ENCODE data around the gene SLC51B. TPM values are rescaled to one million over a fixed set of nuclear protein-coding genes. Genes with fewer than 3 reads are reported as not detected.

The SLC51B gene
- total RNA-seq, 1 experiment from 2014 or later: not detected

DNA sequence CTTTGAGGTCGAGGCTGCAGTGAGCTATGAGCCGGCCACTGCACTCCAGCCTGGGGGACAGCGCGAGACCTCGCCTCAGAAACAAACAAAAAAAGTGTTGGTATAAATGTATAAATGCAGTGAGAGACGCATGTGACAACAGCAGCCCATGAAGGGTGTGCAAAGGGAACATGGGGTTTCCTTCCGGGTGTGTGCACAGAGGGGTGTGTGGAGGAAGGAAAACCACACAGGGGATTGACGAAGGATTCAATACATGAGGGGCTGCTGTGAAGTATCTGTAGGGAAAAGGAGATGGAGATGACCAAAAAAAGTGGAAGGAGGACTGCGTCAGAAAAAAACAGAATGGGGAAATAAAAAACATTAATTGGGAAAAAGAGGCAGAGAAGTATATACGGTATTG lies 16.8 kb upstream of the SLC51B start (continued):
- TF ChIP-seq EGR1 (IDR thresholded peaks at IDR 0.05; ENCODE audit: low read depth) (no peak), SRF (IDR thresholded peaks at IDR 0.05; ENCODE audit: low read depth) (no peak), ZFX (IDR thresholded peaks at IDR 0.05) (no peak), CBX3 (IDR thresholded peaks at IDR 0.05; ENCODE audit: low read depth) (no peak), ZNF274 (IDR thresholded peaks at IDR 0.05; ENCODE audit: low read depth, low read length) (no peak), FOSL1 (IDR thresholded peaks at IDR 0.05; ENCODE audit: low read depth) (no peak), EZH2 (IDR thresholded peaks at IDR 0.05) (no peak)
- TF ChIP-seq, protein P1, sequence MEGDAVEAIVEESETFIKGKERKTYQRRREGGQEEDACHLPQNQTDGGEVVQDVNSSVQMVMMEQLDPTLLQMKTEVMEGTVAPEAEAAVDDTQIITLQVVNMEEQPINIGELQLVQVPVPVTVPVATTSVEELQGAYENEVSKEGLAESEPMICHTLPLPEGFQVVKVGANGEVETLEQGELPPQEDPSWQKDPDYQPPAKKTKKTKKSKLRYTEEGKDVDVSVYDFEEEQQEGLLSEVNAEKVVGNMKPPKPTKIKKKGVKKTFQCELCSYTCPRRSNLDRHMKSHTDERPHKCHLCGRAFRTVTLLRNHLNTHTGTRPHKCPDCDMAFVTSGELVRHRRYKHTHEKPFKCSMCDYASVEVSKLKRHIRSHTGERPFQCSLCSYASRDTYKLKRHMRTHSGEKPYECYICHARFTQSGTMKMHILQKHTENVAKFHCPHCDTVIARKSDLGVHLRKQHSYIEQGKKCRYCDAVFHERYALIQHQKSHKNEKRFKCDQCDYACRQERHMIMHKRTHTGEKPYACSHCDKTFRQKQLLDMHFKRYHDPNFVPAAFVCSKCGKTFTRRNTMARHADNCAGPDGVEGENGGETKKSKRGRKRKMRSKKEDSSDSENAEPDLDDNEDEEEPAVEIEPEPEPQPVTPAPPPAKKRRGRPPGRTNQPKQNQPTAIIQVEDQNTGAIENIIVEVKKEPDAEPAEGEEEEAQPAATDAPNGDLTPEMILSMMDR (IDR thresholded peaks at IDR 0.05 in 2 of 3, conservative IDR thresholded peaks at IDR 0.05 in 1 of 3; ENCODE audit: borderline replicate concordance in 1 of 3, insufficient read depth in 1 of 3, low read depth in 2 of 3, low read length in 2 of 3): no peak

DNA sequence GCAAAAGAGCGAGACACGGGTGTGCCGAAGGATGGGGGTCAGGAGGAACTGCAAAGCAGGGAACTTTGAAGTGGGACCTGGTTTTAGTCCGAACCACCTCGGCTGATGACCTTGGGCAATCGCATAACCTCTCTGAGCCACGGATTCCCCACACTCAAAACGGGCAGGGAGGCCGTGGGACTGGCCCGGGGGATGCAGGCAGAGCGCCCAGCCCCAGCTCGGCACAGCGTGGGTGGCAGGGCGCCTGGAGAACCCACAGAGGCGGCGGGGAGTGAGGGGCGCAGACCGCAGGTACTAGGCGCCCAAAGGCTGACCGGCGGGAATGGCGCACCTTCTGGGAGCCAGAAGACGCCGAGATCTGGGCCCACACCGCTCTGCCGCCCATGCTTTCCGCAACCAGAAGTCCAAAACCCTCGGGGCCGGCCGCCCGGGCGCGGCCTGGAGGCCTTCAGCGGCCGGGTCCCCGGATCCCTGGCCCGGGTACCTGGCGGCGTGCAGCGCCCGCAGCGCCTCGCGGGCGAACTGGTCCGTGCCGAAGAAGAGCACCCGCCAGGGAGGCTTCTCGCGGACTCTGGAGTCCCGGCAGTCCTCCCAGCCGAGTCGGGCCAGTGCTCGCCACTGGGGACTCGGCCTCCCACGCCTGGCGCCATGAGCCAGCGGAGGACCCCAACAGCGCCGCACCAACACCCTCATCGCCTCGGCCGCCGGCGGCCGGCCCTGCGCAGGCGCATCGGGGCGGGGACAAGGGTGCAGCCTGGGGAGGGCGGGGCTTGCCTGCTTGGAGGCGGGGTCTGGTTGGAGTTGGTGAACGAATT lies 16.1 kb upstream of the SLC51B start, which contains the start of gene MTFMT:
TSS of gene MTFMT (minus strand) at position 719 of the 815 bp plus-strand sequence. CDS start at position 693, 26 bp downstream.
- TF ChIP-seq EGR1 (IDR thresholded peaks at IDR 0.05; ENCODE audit: low read depth) (peak; percentile 57; the same call in 1 of the 2 replicates), CEBPB (IDR thresholded peaks at IDR 0.05; ENCODE audit: low read depth) (no peak), CBX3 (IDR thresholded peaks at IDR 0.05; ENCODE audit: low read depth) (no peak), ZFX (IDR thresholded peaks at IDR 0.05) (peak; percentile 95), RAD21 (IDR thresholded peaks at IDR 0.05; ENCODE audit: low read depth) (no peak), JUND (IDR thresholded peaks at IDR 0.05) (no peak), TCF7L2 (IDR thresholded peaks at IDR 0.05; ENCODE audit: borderline replicate concordance, extremely low read depth, insufficient read depth, insufficient read length) (no peak), YY1 (IDR thresholded peaks at IDR 0.05; ENCODE audit: extremely low read depth, insufficient replicate concordance, low read depth, low read length) (peak; percentile 38), POLR2AphosphoS5 (IDR thresholded peaks at IDR 0.05; ENCODE audit: low read depth, low read length) (peak; percentile 98), POLR2A (IDR thresholded peaks at IDR 0.05; ENCODE audit: borderline replicate concordance, extremely low read depth, insufficient read depth, insufficient read length) (peak; percentile 92), SIN3A (IDR thresholded peaks at IDR 0.05; ENCODE audit: low read depth) (peak; percentile 67; the same call in 1 of the 2 replicates), EZH2 (IDR thresholded peaks at IDR 0.05) (no peak), EZH2phosphoT487 (IDR thresholded peaks at IDR 0.05; ENCODE audit: borderline replicate concordance) (no peak)
- TF ChIP-seq, protein P2, sequence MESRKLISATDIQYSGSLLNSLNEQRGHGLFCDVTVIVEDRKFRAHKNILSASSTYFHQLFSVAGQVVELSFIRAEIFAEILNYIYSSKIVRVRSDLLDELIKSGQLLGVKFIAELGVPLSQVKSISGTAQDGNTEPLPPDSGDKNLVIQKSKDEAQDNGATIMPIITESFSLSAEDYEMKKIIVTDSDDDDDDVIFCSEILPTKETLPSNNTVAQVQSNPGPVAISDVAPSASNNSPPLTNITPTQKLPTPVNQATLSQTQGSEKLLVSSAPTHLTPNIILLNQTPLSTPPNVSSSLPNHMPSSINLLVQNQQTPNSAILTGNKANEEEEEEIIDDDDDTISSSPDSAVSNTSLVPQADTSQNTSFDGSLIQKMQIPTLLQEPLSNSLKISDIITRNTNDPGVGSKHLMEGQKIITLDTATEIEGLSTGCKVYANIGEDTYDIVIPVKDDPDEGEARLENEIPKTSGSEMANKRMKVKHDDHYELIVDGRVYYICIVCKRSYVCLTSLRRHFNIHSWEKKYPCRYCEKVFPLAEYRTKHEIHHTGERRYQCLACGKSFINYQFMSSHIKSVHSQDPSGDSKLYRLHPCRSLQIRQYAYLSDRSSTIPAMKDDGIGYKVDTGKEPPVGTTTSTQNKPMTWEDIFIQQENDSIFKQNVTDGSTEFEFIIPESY (IDR thresholded peaks at IDR 0.05; ENCODE audit: extremely low read depth, insufficient replicate concordance, low read length): no peak
- TF ChIP-seq, protein P3, sequence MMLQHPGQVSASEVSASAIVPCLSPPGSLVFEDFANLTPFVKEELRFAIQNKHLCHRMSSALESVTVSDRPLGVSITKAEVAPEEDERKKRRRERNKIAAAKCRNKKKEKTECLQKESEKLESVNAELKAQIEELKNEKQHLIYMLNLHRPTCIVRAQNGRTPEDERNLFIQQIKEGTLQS (IDR thresholded peaks at IDR 0.05): no peak
- TF ChIP-seq, protein P4, sequence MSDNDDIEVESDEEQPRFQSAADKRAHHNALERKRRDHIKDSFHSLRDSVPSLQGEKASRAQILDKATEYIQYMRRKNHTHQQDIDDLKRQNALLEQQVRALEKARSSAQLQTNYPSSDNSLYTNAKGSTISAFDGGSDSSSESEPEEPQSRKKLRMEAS (IDR thresholded peaks at IDR 0.05): peak; percentile 43
- H3K27me3 ChIP-seq (ENCODE audit: insufficient read depth, low read length): no peaks in the 10 kb centered on the region
- intact Hi-C loops (cut with micrococcal nuclease): loop anchor here (10.0 kb wide), 1 partner anchor 294 kb away; no protein-coding TSS in a partner anchor
- peaks cover 19 to 23% of the 10 kb centered on the region in 2 experiments; a peak in 2 of 4 replicates for H3K36me3 ChIP-seq (ENCODE audit: control insufficient read depth in 1 of 2, insufficient read depth in 2 of 2, low read length in 2 of 2)
- H3K9ac ChIP-seq (ENCODE audit: low read length): peak within 1 kb of the TSS; percentile 89
- POLR2A ChIA-PET: no interaction called here
- DNase-seq (ENCODE audit: low read depth, low spot score) (peak; percentile 53), ATAC-seq (peak; percentile 82)
- RAD21 ChIA-PET (ENCODE audit: low non-redundant PET in 1 of 2, low total read pairs in 2 of 2, uncharacterized antibody in 2 of 2, unreplicated experiment in 2 of 2): no interaction called here
- peak within 1 kb of the TSS; percentile 81 for H3K4me2 ChIP-seq (ENCODE audit: low read length)
- peaks cover 7 to 30% of the 10 kb centered on the region in 2 experiments; a peak in 3 of 4 replicates for H3K4me1 ChIP-seq (ENCODE audit: control insufficient read depth in 1 of 2, insufficient read depth in 2 of 2, low read length in 2 of 2)
- H3K4me3 ChIP-seq (replicated peaks in 1 of 2; ENCODE audit: low read depth in 1 of 2, low read length in 2 of 2): peak within 1 kb of the TSS; percentile 92 to 96
- peak within 1 kb of the TSS; percentile 4 for H2AFZ ChIP-seq (ENCODE audit: low read depth, low read length, poor library complexity, severe bottlenecking)
- no peaks in the 10 kb centered on the region for H3K9me3 ChIP-seq (ENCODE audit: control insufficient read depth in 1 of 2, insufficient read depth in 1 of 2, low read depth in 1 of 2, low read length in 2 of 2)
- BruUV-seq (replicated peaks): no TSS peak
- CTCF ChIA-PET: no interaction called here
- peak within 1 kb of the TSS; percentile 72 for H3K27ac ChIP-seq (ENCODE audit: low read depth, low read length)
- no peaks in the 10 kb centered on the region for H4K20me1 ChIP-seq (ENCODE audit: insufficient read depth)
- H3K9me2 ChIP-seq (ENCODE audit: insufficient read depth): no peaks in the 10 kb centered on the region
- H3K79me2 ChIP-seq (ENCODE audit: insufficient read depth, low read length): peaks cover 20% of the 10 kb centered on the region

All from HCT116 (cell line).